Pericardium fibroblast (primary cell): ENCODE results near the gene SRBD1. TPM values are rescaled to one million over a fixed set of nuclear protein-coding genes. Genes with fewer than 3 reads are reported as not detected.

Experiments
- total RNA-seq: library from RNA; depleted of rRNA; stranded (reverse); fragments of >200 nt; gene quantifications from 2 replicates; pipeline ENCODE4 v1.2.3, GENCODE V29; 2015

SRBD1 gene
- total RNA-seq: 5.6 and 9.3 TPM in 2 replicates

GRCh38 chr2:45611020-45611859 is at the start of gene SRBD1:
TSS of gene SRBD1 (minus strand) at chr2:45611267. CDS start at chr2:45605441, 5,826 bp downstream.

GRCh38 chr2:45651415-45652089 is 40.5 kb upstream of the SRBD1 start, which contains the start of gene PRKCE:
TSS of gene PRKCE (plus strand) at chr2:45651675.

Other genes with a start within 250 kb of the SRBD1 start
- 5.7 and 6.8 TPM in 2 replicates for gene PRKCE, start 40.4 kb upstream of the SRBD1 start, total RNA-seq